ENCODE results near the gene NOL9. TPM values are rescaled to one million over a fixed set of nuclear protein-coding genes. Genes with fewer than 3 reads are reported as not detected.

NOL9 gene
- total RNA-seq, 1 donor from 2014 or later = 26.8 TPM

- no peaks in the 10 kb centered on the region for H3K79me2 ChIP-seq (ENCODE audit: insufficient read depth, low read length)
- H3K27ac Mint-ChIP-seq (ENCODE audit: unreplicated experiment) = no peak overlapping the region
- no peak overlapping the region for H3K4me3 Mint-ChIP-seq (ENCODE audit: unreplicated experiment)
- no peak overlapping the region for H3K4me2 ChIP-seq (ENCODE audit: low read length)
- H3K27me3 Mint-ChIP-seq (ENCODE audit: low read depth, unreplicated experiment) = peaks cover 2% of the 10 kb centered on the region
- no peaks in the 10 kb centered on the region for H3K9me3 ChIP-seq (ENCODE audit: insufficient read depth, low read depth, low read length)
- H3K4me1 ChIP-seq (ENCODE audit: insufficient read depth, low read length) = no peaks in the 10 kb centered on the region
- H3K36me3 ChIP-seq (ENCODE audit: insufficient read depth, low read length) = peaks cover 5% of the 10 kb centered on the region
- DNase-seq (ENCODE audit: low read depth) (no peak), FAIRE-seq (no peak)
- H3K9ac ChIP-seq (ENCODE audit: low read length) = no peak overlapping the region
- peaks cover 18% of the 10 kb centered on the region for H3K36me3 Mint-ChIP-seq (ENCODE audit: low read depth, unreplicated experiment)
- no peaks in the 10 kb centered on the region for H3K27me3 ChIP-seq (ENCODE audit: insufficient read depth, low read length)
- no peaks in the 10 kb centered on the region for H3K9me3 Mint-ChIP-seq (ENCODE audit: unreplicated experiment)
- H4K20me1 ChIP-seq (ENCODE audit: insufficient read depth, low read length) = peaks cover 48% of the 10 kb centered on the region
- H2AFZ ChIP-seq (ENCODE audit: low read depth, low read length) = no peak overlapping the region
- TF ChIP-seq EZH2 (IDR thresholded peaks at IDR 0.05; ENCODE audit: insufficient read depth, low read length) (no peak), CTCF (IDR thresholded peaks at IDR 0.05; ENCODE audit: insufficient read depth, low read depth, low read length) (no peak)
- no peak overlapping the region for H3K4me3 ChIP-seq (ENCODE audit: insufficient read depth, low read depth, low read length)
- peaks cover 4% of the 10 kb centered on the region for H3K4me1 Mint-ChIP-seq (ENCODE audit: low read depth, unreplicated experiment)
- H3K27ac ChIP-seq (ENCODE audit: low read depth, low read length) = no peak overlapping the region
These were observed 80.1 kb downstream of the NOL9 start for GRCh38 chr1:6473974-6474814.

- H3K27me3 Mint-ChIP-seq (ENCODE audit: low read depth, unreplicated experiment) = peaks cover 2% of the 10 kb centered on the region
- H3K4me3 ChIP-seq (ENCODE audit: insufficient read depth, low read depth, low read length) = no peak overlapping the region
- H3K9me3 ChIP-seq (ENCODE audit: insufficient read depth, low read depth, low read length) = no peaks in the 10 kb centered on the region
- peaks cover 55% of the 10 kb centered on the region for H4K20me1 ChIP-seq (ENCODE audit: insufficient read depth, low read length)
- H2AFZ ChIP-seq (ENCODE audit: low read depth, low read length) = no peak overlapping the region
- no peaks in the 10 kb centered on the region for H3K27me3 ChIP-seq (ENCODE audit: insufficient read depth, low read length)
- no peaks in the 10 kb centered on the region for H3K4me1 ChIP-seq (ENCODE audit: insufficient read depth, low read length)
- H3K27ac ChIP-seq (ENCODE audit: low read depth, low read length) = no peak overlapping the region
- no peak overlapping the region for H3K4me3 Mint-ChIP-seq (ENCODE audit: unreplicated experiment)
- H3K79me2 ChIP-seq (ENCODE audit: insufficient read depth, low read length) = no peaks in the 10 kb centered on the region
- H3K27ac Mint-ChIP-seq (ENCODE audit: unreplicated experiment) = no peak overlapping the region
- no peaks in the 10 kb centered on the region for H3K9me3 Mint-ChIP-seq (ENCODE audit: unreplicated experiment)
- H3K36me3 ChIP-seq (ENCODE audit: insufficient read depth, low read length) = peaks cover 6% of the 10 kb centered on the region
- H3K9ac ChIP-seq (ENCODE audit: low read length) = no peak overlapping the region
- TF ChIP-seq CTCF (IDR thresholded peaks at IDR 0.05; ENCODE audit: insufficient read depth, low read depth, low read length) (no peak), EZH2 (IDR thresholded peaks at IDR 0.05; ENCODE audit: insufficient read depth, low read length) (no peak)
- FAIRE-seq (no peak), DNase-seq (ENCODE audit: low read depth) (no peak)
- peaks cover 4% of the 10 kb centered on the region for H3K4me1 Mint-ChIP-seq (ENCODE audit: low read depth, unreplicated experiment)
- H3K4me2 ChIP-seq (ENCODE audit: low read length) = no peak overlapping the region
- peaks cover 23% of the 10 kb centered on the region for H3K36me3 Mint-ChIP-seq (ENCODE audit: low read depth, unreplicated experiment)
These were observed 81.2 kb downstream of the NOL9 start for GRCh38 chr1:6473156-6473555.

GRCh38 chr1:6472391-6472790 lies 81.9 kb downstream of the NOL9 start:
- H3K4me3 Mint-ChIP-seq (ENCODE audit: unreplicated experiment) = no peak overlapping the region
- peaks cover 4% of the 10 kb centered on the region for H3K4me1 Mint-ChIP-seq (ENCODE audit: low read depth, unreplicated experiment)
- no peak for DNase-seq (ENCODE audit: low read depth)
- H3K36me3 Mint-ChIP-seq (ENCODE audit: low read depth, unreplicated experiment) = peaks cover 27% of the 10 kb centered on the region
- Histone ChIP-seq H4K20me1 (ENCODE audit: insufficient read depth, low read length) (peaks cover 55% of the 10 kb centered on the region), H2AFZ (ENCODE audit: low read depth, low read length) (no peak overlapping the region), H3K4me3 (ENCODE audit: insufficient read depth, low read depth, low read length) (no peak overlapping the region), H3K4me1 (ENCODE audit: insufficient read depth, low read length) (no peaks in the 10 kb centered on the region), H3K9ac (ENCODE audit: low read length) (no peak overlapping the region), H3K27me3 (ENCODE audit: insufficient read depth, low read length) (no peaks in the 10 kb centered on the region), H3K27ac (ENCODE audit: low read depth, low read length) (no peak overlapping the region), H3K36me3 (ENCODE audit: insufficient read depth, low read length) (peaks cover 6% of the 10 kb centered on the region), H3K79me2 (ENCODE audit: insufficient read depth, low read length) (no peaks in the 10 kb centered on the region), H3K4me2 (ENCODE audit: low read length) (no peak overlapping the region), H3K9me3 (ENCODE audit: insufficient read depth, low read depth, low read length) (no peaks in the 10 kb centered on the region)
- no peaks in the 10 kb centered on the region for H3K9me3 Mint-ChIP-seq (ENCODE audit: unreplicated experiment)
- FAIRE-seq = no peak
- TF ChIP-seq EZH2 (IDR thresholded peaks at IDR 0.05; ENCODE audit: insufficient read depth, low read length) (no peak), CTCF (IDR thresholded peaks at IDR 0.05; ENCODE audit: insufficient read depth, low read depth, low read length) (peak; percentile 23)
- H3K27me3 Mint-ChIP-seq (ENCODE audit: low read depth, unreplicated experiment) = peaks cover 2% of the 10 kb centered on the region
- H3K27ac Mint-ChIP-seq (ENCODE audit: unreplicated experiment) = no peak overlapping the region

Measured in astrocyte (in vitro differentiated cells and primary cell).